T-helper 1 cell (primary cell): ENCODE results near the gene CHIC2.
"Not testable (repeated sequence)": the region's sequence is repeated elsewhere in the genome, so short reads cannot be mapped to it uniquely, and the experiment has no call there.

Experiments
- DNase-seq, 5 donors: peaks; one replicate each; pipeline ENCODE4 v3.0.0-alpha.2; 2012 to 2020
- total RNA-seq, 4 donors: gene quantifications; one replicate each; lab custom pipeline; 2026; lab: John Stamatoyannopoulos, UW

The CHIC2 gene
- 25.3 to 53.2 (median 29.8) reads per million in 4 donors for total RNA-seq

GRCh38 chr4:54064317-54065111, at the start of gene CHIC2:
Gene CHIC2 (minus strand): TSS chr4:54064605. CDS start chr4:54064300, 305 bp downstream.
- peak; percentile 93 to 98 (median 95) for DNase-seq

DNA sequence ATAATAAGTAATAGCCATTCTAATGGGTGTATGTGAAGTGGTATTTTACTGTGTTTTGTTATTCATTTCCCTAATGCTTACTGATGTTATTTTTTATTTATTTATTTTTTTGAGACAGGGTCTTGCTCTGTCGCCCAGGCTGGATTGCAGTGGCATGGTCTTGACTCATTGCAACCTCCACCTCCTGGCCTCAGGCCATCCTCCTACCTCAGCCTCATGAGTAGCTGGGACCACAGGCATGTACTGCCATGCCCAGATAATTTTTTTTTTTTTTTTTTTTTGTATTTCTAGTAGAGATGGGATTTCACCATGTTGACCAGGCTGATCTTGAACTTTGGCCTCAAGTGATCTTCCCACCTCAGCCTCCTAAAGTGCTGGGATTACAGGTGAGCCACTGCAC, 48.8 kb upstream of the CHIC2 start:
- DNase-seq = not testable (repeated sequence)

DNA sequence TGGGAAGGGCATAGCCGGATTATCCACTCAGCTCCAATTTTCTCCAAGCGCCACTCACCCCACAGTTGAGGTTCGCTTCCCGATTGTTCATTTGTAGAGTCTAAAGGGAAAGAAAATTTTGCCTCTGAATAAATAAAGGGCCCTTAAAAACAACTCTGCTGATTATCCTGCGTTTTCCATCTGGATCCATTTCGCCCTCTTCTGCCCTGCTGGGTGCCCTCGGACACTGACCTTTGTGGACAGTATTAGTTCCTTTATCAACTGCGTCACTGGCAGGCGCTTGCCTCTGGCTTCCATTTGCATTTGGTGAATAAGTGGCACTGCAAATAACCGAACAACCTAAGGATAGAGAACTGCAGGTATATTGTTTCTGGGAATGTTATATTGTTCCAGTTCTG, 45.6 kb upstream of the CHIC2 start:
- no peak for DNase-seq

DNA sequence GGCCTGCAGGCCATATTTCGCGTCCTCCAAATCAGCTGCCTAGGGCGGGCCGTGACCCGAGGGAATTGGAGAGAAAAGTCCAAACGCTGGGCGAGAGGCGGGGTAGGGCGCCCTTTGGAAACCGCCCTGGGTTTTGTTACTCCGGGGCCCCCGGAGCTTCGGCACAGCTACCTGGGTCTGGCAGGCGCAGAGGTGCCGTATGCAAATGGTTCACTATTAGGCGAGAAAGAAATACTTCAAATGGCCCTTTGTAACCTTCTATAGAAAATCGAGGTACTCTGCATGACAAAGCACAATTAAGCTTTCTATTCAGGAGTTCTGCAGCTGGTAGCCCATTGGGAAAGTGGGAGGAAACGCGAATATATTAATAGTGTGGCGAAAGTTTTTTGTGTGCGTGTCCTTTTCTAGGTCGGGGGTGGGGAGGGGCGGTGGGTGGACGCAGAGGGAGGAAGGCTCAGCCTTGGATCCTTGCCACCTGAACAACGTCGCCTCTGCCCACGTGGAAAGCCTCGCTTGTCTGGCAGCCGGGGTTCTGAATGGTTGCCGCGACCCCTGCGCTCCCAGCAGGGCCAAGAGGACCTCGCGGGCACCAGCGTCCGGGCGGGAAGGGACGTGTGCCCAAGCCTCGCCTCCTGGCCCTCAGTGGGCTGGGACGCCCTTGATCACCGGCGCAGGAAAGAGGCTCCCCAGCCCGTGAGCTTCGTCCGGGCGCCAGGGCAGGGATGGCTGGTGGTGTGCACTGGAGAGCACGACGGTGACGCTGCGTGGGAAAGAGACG, 45.0 kb upstream of the CHIC2 start:
- DNase-seq = no peak

DNA sequence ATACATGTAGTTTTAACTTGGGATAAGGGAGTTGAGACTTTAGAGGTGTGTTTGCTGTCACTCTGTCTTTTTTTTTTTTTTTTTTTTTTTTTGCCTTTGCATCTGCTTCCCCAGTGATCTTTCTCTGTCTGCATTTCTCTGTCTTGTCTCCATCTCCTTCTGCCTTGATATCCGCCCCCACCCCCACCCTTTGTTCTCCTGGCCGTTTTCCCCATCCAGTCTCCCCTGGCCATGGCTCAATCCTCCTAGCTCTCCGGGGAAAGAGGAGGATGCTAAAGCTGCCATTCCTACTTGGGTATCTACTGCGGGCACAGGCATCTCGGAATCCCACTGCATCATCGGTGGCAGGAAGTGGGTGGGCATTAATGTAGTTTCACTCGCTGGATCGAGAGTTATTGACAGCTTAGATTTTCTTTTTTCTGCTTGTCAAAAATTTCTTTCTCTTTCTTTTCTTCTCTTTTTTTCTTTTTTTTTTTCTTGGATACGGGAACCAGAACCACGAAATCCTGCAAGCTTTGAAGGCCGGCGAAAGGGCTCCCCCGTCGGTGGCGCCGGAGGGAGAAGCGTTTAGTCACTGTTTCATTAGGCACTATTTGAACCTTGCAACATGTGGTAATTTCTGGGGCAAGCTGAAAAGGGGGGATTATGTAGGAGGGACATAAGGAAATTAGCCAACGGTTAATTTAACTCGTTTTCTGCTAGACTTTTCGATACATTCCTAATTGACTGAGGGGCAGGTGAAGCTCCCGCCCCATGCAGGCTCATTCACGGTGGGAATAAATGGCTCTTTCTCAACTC, 43.7 kb upstream of the CHIC2 start:
- no peak for DNase-seq

- no peak for DNase-seq
These were observed 40.5 kb upstream of the CHIC2 start for GRCh38 chr4:54104907-54105306.

GRCh38 chr4:54103190-54103574, 38.8 kb upstream of the CHIC2 start:
- DNase-seq = no peak

DNA sequence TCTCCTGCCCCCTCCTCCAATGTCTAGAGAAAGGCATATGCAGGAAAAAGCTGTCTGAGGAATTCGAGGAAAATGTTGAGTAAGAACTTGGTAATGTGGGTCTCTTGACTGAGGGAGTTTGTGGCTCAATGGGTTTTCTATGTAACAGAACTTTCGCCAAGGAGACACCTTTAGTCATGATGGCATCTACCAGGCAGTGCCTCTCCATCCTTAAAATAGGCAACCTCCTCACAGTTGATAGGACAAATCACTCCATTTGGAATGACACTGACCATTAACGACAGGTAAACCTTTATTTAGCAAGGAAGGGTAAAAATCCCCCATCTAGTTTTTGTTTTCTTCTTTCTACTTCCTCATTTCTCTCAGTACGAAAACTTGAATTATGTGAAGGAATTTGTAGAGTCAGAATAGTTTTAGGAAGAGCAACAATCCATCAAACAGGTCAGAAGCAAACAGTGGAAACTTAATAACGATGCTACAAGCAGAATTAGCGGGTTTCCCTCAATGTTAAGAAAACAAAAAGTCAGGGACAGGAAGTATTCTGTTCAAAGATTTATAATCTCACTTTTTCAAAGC, 38.2 kb upstream of the CHIC2 start:
- no peak for DNase-seq

- DNase-seq = no peak
These were observed 37.0 kb upstream of the CHIC2 start for GRCh38 chr4:54101190-54102041.

DNA sequence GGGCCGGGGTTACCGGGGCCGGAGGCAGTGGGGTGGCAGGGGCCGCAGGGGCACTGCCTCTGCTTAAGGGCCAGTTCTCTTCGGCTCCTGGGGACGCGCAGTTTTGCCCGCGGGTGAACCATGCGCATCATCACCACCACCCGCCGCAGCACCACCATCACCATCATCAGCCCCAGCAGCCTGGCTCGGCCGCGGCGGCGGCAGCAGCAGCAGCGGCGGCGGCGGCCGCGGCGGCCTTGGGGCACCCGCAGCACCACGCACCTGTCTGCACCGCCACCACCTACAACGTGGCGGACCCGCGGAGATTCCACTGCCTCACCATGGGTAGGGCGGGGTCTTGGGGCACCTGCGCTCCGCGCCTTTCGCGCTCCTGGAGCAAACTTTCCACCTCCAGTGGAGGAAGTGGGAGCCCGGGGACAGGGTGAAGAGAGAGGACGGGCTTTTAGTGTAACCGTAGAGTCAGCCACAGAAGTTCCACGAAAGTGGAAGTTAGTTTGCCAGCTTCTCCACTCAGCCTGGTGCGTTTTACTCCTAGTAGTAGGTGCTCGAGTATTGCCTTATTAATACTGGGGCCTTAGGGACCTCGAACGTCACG, 36.3 kb upstream of the CHIC2 start:
- DNase-seq = no peak

DNA sequence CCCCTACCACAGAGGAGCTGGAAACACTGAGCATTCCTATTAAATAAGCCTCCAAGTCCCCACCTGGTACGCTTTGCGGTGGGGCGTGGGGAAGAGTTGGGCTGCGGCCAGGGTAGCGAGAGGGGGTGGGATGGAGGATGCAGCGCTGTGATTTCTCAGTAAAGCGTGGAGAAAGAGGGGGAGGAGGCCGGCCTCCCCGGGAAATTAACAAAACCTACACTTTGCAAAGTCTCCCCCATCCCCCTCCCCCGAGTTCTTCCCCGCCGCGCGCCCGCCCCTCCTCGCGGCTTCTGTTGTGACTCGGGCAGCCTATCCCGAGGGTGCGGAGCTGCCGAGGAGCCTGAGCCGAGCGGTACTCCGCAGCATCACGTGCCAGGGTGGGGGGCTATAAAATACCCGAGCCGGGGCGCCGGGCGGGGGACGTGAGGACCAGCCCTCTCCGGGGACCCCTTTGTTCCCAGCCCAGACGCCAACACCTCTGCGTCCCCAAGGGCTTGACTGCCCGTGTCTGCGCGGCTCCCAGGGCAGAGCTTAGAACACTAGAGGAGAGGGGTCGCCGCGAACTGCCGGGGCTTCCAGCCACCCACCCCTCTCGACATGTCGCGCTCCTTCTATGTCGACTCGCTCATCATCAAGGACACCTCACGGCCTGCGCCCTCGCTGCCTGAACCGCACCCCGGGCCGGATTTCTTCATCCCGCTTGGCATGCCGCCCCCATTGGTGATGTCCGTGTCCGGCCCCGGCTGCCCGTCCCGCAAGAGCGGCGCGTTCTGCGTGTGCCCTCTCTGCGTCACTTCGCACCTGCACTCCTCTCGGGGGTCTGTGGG, 35.6 kb upstream of the CHIC2 start, which contains the start of gene GSX2:
Gene GSX2, plus strand, starts transcription at position 416 of the 827 bp plus-strand sequence. Its CDS starts 182 bp downstream, at position 598.
- no peak for DNase-seq

GRCh38 chr4:54099287-54099747, 34.9 kb upstream of the CHIC2 start:
- no peak for DNase-seq

DNA sequence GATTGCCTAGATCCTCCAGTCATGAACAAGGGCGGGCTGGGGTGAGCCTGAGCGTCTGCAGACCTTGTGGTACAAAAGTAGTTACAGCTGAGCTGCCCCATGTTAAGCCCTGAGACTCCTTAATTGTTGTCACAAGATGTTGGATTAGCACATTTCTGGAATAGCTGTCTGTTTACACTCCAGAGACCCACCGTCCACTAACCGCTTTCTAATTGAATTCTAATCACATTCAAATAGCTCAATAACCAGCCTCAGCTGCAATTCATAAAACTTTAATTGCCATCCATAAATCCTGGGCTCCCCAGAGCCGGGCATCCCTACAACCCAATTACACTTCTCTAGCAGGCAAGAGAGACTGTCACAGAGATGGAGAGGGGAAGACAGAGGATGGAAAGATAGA, 34.0 kb upstream of the CHIC2 start:
- no peak for DNase-seq

- DNase-seq = no peak
These were observed 32.7 kb upstream of the CHIC2 start for GRCh38 chr4:54097152-54097551.

GRCh38 chr4:54096295-54096962, 32.0 kb upstream of the CHIC2 start:
- no peak for DNase-seq

- DNase-seq = no peak
These were observed 30.9 kb upstream of the CHIC2 start for GRCh38 chr4:54095110-54095825.

- no peak for DNase-seq
These were observed 30.0 kb upstream of the CHIC2 start for GRCh38 chr4:54094451-54094850.

DNA sequence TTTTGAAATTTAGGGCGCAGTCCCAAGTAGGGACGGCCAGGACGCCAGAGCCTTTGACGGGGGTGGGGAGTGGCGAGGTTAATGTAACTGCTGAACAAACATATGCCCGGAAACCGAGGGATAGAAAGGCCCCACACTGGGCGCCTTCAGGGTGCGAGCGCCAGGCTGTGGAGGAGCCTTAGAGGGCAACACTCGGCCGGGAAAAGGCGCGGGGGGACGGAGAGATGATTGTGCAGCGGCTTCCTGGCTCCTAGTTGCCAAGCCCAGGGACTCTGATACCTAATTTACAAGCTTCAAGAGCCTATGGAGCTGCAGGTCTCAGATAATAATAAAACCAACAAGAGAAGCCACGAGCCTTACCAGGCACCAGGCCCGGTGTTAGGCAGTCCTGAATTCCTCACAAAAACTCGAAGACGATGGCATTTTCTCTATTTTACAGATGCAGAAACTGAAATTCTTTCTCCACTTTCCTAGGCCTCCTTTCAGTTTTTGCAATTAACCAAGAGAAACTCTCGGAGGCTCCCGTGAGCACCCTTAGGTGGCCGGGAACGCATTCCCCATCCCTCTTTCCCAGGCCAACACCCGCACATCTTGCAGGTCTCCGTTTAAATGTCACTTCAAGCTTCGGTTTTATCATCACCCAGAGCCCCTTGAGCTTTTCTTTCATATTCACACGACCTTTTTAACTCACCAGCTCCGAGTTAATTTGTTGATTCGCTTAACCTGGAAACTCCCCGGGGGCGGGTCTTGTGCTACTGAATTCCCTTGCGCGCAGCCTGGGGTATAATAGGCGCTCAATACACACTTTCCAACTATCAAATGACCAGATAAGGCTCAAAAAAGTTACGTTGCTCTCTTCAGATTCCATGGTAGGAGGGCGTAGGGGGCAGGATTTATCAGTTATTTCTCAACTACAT, 29.2 kb upstream of the CHIC2 start:
- no peak for DNase-seq
